ENCODE results near the gene PTGFRN.
"Not testable (repeated sequence)": the region's sequence is repeated elsewhere in the genome, so short reads cannot be mapped to it uniquely, and the experiment has no call there.

The PTGFRN gene

DNA sequence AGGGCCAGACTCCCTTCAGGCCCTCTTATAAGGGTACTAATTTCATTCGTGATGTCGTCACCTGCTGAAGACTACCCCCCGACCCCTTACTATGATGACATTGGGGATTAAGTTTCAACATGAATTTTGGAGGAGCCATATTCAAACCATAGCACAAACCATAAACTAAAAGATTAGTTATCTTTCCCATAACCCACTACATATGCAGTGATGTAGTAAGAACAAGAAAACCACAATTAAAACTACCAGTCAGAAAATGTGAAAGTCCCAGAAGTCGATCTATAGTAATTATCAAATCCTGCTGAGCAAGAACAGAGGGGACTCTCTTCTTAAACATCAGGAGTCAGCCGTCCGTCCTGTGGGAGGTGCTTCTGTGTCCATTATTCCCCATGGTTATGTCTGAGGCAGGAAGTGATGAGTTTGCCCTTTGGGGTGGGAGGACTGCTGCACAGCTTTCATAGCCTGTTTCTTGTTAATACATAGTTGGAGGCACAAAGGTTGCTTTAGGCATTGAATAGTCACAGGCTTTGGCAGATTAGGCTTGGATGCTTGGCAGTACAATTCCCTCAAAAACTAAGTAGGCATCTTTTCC is 35.9 kb upstream of the PTGFRN start:
- Histone ChIP-seq H2AFZ (ENCODE audit: low read depth, low read length) (no peak overlapping the region), H4K20me1 (ENCODE audit: insufficient read depth, low read length) (no peaks in the 10 kb centered on the region)

DNA sequence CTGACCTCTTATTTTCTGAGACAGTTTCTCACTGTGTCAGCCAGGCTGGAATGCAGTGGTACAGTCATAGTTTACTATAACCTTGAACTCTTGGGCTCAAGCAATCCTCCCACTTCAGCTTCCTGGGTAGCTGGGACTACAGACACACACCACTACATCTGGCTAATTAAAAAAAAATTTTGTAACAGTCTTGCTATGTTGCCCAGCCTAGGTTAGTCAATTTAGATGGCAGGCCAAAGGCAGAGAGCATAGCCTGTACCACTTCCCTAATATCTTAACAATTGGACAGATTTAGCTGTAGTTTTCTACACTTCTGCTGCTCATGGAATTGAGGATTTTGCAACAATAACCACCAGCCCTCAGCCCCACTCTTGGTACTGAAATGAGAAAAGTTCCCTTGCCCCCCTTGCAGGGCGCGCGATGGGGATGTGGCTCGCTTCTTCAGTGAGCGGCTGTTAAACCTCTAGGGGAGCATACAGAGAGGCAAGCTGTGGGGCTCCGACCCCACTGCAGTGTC is 34.9 kb upstream of the PTGFRN start:
- no peak for TF ChIP-seq EZH2phosphoT487 (IDR thresholded peaks at IDR 0.05; ENCODE audit: low read depth)
- TF ChIP-seq, protein P1, sequence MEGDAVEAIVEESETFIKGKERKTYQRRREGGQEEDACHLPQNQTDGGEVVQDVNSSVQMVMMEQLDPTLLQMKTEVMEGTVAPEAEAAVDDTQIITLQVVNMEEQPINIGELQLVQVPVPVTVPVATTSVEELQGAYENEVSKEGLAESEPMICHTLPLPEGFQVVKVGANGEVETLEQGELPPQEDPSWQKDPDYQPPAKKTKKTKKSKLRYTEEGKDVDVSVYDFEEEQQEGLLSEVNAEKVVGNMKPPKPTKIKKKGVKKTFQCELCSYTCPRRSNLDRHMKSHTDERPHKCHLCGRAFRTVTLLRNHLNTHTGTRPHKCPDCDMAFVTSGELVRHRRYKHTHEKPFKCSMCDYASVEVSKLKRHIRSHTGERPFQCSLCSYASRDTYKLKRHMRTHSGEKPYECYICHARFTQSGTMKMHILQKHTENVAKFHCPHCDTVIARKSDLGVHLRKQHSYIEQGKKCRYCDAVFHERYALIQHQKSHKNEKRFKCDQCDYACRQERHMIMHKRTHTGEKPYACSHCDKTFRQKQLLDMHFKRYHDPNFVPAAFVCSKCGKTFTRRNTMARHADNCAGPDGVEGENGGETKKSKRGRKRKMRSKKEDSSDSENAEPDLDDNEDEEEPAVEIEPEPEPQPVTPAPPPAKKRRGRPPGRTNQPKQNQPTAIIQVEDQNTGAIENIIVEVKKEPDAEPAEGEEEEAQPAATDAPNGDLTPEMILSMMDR (IDR thresholded peaks at IDR 0.05; ENCODE audit: low read depth, low read length) = no peak
- peaks cover 11% of the 10 kb centered on the region for H3K27me3 ChIP-seq (ENCODE audit: low read depth, low read length)
- H3K4me1 ChIP-seq (ENCODE audit: low read length) = peaks cover 8% of the 10 kb centered on the region; the same call in 1 of the 2 replicates
- H3K9me3 ChIP-seq (ENCODE audit: insufficient read depth, low read length) = no peaks in the 10 kb centered on the region
- no peak overlapping the region for H2AFZ ChIP-seq (ENCODE audit: low read depth, low read length)
- H3K4me3 ChIP-seq (ENCODE audit: low read length) = no peak overlapping the region
- no peak overlapping the region for H3K4me2 ChIP-seq (ENCODE audit: low read length)
- H3K79me2 ChIP-seq (ENCODE audit: low read length) = no peaks in the 10 kb centered on the region
- no peaks in the 10 kb centered on the region for H4K20me1 ChIP-seq (ENCODE audit: insufficient read depth, low read length)
- no peaks in the 10 kb centered on the region for H3K36me3 ChIP-seq (replicated peaks; ENCODE audit: low read depth, low read length)
- no peak overlapping the region for H3K27ac ChIP-seq (ENCODE audit: low read length)
- no peak overlapping the region for H3K9ac ChIP-seq (ENCODE audit: low read length)

More for the DNA sequence above, 35.9 kb upstream of the PTGFRN start:
- Histone ChIP-seq H3K4me3 (ENCODE audit: low read length) (no peak overlapping the region), H3K36me3 (replicated peaks; ENCODE audit: low read depth, low read length) (no peaks in the 10 kb centered on the region), H3K4me2 (ENCODE audit: low read length) (no peak overlapping the region), H3K27ac (ENCODE audit: low read length) (no peak overlapping the region), H3K27me3 (ENCODE audit: low read depth, low read length) (peaks cover 11% of the 10 kb centered on the region), H3K4me1 (ENCODE audit: low read length) (peaks cover 2% of the 10 kb centered on the region; the same call in 1 of the 2 replicates), H3K9me3 (ENCODE audit: insufficient read depth, low read length) (no peaks in the 10 kb centered on the region), H3K9ac (ENCODE audit: low read length) (no peak overlapping the region), H3K79me2 (ENCODE audit: low read length) (no peaks in the 10 kb centered on the region)
- TF ChIP-seq, protein P1 (IDR thresholded peaks at IDR 0.05; ENCODE audit: low read depth, low read length) = no peak
- TF ChIP-seq EZH2phosphoT487 (IDR thresholded peaks at IDR 0.05; ENCODE audit: low read depth) = no peak

DNA sequence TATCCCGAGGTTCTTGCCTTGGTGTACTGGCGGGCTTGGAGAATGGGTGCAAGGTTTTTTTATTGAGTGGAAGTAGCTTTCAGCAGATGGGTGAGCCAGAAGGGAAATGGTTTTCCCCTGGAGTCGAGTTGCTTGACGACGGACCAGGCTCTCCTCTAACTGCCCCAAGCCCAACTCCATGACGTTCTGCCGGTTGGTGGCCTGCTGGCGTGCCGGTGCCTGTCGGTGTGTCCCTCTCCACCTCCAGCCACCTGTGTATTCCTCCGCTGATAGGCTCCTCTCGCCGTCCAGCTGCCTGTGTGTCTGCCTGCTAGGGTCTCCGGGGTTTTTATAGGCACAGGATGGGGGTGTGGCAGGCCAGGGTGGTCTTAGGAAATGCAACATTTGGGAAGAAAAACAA is 34.3 kb upstream of the PTGFRN start:
- no peak overlapping the region for H3K9ac ChIP-seq (ENCODE audit: low read length)
- H4K20me1 ChIP-seq (ENCODE audit: insufficient read depth, low read length) = no peaks in the 10 kb centered on the region
- H3K27ac ChIP-seq (ENCODE audit: low read length) = no peak overlapping the region
- H3K4me3 ChIP-seq (ENCODE audit: low read length) = no peak overlapping the region
- peaks cover 11% of the 10 kb centered on the region for H3K27me3 ChIP-seq (ENCODE audit: low read depth, low read length)
- no peak overlapping the region for H3K4me2 ChIP-seq (ENCODE audit: low read length)
- H3K9me3 ChIP-seq (ENCODE audit: insufficient read depth, low read length) = no peaks in the 10 kb centered on the region
- H3K79me2 ChIP-seq (ENCODE audit: low read length) = no peaks in the 10 kb centered on the region
- no peak overlapping the region for H2AFZ ChIP-seq (ENCODE audit: low read depth, low read length)
- H3K4me1 ChIP-seq (ENCODE audit: low read length) = peaks cover 8% of the 10 kb centered on the region; the same call in 1 of the 2 replicates
- H3K36me3 ChIP-seq (replicated peaks; ENCODE audit: low read depth, low read length) = no peaks in the 10 kb centered on the region
- TF ChIP-seq, protein P1 (IDR thresholded peaks at IDR 0.05; ENCODE audit: low read depth, low read length) = no peak
- TF ChIP-seq EZH2phosphoT487 (IDR thresholded peaks at IDR 0.05; ENCODE audit: low read depth) = no peak

DNA sequence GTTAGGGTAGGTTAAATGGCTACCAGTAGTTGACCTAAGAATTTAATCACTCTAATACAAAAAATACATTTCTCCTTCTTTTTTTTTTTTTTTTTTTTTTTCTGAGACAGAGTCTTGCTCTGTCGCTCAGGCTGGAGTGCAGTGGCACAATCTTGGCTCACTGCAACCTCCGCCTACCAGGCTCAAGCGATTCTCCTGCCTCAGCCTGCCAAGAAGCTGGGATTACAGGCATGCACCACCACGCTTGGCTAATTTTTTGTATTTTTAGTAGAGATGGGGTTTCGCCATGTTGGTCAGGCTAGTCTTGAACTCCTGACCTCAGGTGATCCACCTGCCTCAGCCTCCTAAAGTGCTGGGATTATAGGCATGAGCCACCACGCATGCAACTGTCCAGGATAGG is 33.8 kb upstream of the PTGFRN start:
- not testable (repeated sequence) for H3K27ac ChIP-seq (ENCODE audit: low read length); H3K79me2 ChIP-seq (ENCODE audit: low read length); H4K20me1 ChIP-seq (ENCODE audit: insufficient read depth, low read length); H3K4me2 ChIP-seq (ENCODE audit: low read length); H3K36me3 ChIP-seq (replicated peaks; ENCODE audit: low read depth, low read length); H3K4me3 ChIP-seq (ENCODE audit: low read length); H2AFZ ChIP-seq (ENCODE audit: low read depth, low read length); H3K9me3 ChIP-seq (ENCODE audit: insufficient read depth, low read length); H3K4me1 ChIP-seq (ENCODE audit: low read length); H3K9ac ChIP-seq (ENCODE audit: low read length)
- peaks cover 11% of the 10 kb centered on the region for H3K27me3 ChIP-seq (ENCODE audit: low read depth, low read length)
